HG03025 (cell line): ENCODE measurements around the gene CAMKK1.
"Not testable (repeated sequence)": the region's sequence is repeated elsewhere in the genome, so short reads cannot be mapped to it uniquely, and the experiment has no call there.

Source experiments
- ATAC-seq: cut with Tn5 transposase; IDR thresholded peaks from one replicate; pipeline ENCODE4 v1.9.1; 2021; ENCODE audit warnings: mild to moderate bottlenecking, moderate library complexity; ENCODE audit not compliant: unreplicated experiment, low FRiP score

CAMKK1 gene

GRCh38 chr17:3848229-3848835 is 44.5 kb downstream of the CAMKK1 start:
- no peak for ATAC-seq

DNA sequence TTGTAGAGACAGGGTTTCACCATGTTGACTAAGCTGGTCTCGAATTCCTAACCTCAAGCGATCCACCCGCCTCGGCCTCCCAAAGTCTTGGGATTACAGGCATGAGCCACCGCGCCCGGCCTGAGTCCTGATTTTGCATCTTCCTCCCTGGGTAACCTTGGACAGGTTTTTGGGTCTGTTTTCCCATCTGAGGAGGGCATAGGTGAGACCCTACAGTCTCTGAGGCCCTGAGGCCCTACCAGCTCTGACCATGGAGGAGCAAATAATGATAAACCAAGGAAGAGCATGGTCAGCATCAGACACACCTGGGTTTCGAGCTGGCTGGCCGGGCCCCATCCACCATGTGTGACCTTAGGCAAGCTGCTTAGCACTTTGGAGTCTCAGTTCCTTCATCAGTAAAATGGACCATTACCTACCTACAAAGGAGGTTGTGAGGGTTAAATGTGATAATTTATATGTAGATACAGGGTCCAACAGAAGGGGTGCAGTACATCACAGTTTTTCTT is 45.6 kb downstream of the CAMKK1 start:
- no peak for ATAC-seq

DNA sequence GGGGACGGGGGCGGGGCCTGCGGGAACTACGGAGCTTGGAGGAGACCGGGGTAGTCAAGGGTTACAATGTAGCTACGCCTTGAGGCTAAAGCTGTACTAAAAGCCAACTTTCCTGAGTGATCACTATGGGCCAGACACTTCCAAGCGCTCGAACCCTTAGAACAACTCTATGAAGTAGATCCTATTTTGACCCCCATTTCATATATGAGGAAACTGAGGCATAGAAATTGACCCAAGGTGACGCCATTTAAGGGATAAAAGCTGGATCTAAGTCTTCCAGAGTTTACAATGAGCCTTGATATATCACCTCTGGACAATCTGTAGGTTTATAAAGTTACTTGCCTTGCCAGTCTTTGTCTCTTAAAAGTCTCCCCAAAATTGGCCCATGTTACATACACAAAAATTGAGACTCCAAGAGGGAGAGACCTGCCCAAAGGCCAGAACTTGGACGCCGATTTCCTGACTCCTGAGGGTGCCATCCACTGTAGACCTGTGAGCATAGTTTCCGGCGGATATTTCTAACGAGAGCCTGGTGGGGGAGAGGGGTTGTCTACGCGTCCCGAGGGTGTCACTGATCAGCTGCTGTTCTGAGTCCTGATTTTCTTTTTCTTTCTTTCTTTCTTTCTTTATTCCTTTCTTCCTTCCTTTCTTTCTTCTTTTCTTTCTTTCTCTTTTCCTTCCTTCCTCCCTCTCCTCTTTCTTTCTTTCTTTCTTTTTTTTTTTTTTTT is 46.3 kb downstream of the CAMKK1 start:
- no peak for ATAC-seq

GRCh38 chr17:3845621-3846436 is 47.0 kb downstream of the CAMKK1 start, which contains the start of gene NCBP3:
NCBP3 (minus strand) TSS chr17:3846246; CDS start chr17:3846223, 23 bp downstream.
- peak; percentile 85 for ATAC-seq

GRCh38 chr17:3845291-3845620 is 47.6 kb downstream of the CAMKK1 start:
- peak; percentile 19 for ATAC-seq

GRCh38 chr17:3844556-3844955 is 48.3 kb downstream of the CAMKK1 start:
- not testable (repeated sequence) for ATAC-seq

GRCh38 chr17:3843935-3844516 is 48.8 kb downstream of the CAMKK1 start:
- no peak for ATAC-seq

- no peak for ATAC-seq
Observed at GRCh38 chr17:3838206-3838605, 54.6 kb downstream of the CAMKK1 start.

- ATAC-seq, result no peak
Observed at GRCh38 chr17:3836551-3836950, 56.3 kb downstream of the CAMKK1 start.

GRCh38 chr17:3835410-3836229 is 57.2 kb downstream of the CAMKK1 start:
- ATAC-seq, result no peak

DNA sequence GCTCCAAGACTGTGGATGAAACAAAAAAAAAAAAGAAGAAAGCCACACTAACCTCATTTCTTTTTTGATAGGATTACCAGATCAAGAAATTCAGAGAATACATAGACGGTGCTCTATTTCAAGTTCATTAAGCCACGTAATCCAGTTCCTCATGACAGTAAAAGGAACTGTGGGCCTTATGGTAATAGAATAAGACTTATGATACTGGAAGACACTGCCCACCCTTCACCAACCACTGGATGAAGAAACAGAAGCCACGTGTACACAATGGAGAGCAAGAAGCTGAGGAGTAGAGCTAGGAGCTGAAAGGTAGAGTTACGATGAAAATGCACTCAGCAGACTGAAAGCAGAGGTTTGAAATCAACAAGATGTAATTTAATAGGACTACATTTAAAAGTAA is 58.0 kb downstream of the CAMKK1 start:
- ATAC-seq, result no peak

GRCh38 chr17:3828852-3829232 is 64.0 kb downstream of the CAMKK1 start:
- no peak for ATAC-seq

- no peak for ATAC-seq
Observed at GRCh38 chr17:3828151-3828851, 64.6 kb downstream of the CAMKK1 start.

GRCh38 chr17:3827124-3827773 is 65.6 kb downstream of the CAMKK1 start:
- no peak for ATAC-seq

DNA sequence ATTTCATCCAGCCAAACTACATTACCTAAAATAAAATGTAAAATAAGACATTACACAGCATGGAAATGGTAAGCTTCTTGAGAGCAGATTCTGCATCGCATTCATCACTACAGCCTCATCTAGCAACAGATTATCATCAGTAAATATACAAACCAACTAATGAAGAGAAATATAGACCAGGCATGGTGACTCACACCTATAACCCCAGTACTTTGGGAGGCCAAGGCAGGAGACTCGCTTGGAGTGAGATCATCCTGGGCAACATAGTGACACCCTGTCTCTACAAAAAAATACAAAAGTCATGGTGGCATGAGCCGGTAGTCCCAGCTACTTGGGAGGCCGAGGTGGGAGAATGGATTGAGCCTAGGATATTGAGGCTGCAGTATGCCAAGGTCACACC is 66.7 kb downstream of the CAMKK1 start:
- ATAC-seq, result no peak

DNA sequence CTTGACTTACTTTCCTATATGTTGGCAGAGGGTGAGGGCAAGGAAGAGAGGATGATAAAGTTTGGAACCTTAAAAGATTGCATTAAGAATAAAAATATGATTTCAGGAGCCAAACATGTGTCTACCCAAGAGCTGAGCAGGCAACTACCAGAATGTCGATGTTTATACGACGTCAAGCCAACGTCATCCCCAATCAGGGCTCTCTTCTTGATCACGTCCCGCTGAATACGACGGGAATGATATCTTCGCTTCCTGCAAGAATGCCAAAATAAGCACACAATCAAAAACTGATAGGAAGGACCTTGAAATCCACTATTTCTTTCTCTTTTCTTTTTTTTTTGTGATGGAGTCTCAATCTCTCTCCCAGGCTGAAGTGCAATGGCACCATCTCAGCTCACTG is 71.8 kb downstream of the CAMKK1 start:
- no peak for ATAC-seq

GRCh38 chr17:3818786-3819185 is 74.1 kb downstream of the CAMKK1 start:
- ATAC-seq, result no peak

DNA sequence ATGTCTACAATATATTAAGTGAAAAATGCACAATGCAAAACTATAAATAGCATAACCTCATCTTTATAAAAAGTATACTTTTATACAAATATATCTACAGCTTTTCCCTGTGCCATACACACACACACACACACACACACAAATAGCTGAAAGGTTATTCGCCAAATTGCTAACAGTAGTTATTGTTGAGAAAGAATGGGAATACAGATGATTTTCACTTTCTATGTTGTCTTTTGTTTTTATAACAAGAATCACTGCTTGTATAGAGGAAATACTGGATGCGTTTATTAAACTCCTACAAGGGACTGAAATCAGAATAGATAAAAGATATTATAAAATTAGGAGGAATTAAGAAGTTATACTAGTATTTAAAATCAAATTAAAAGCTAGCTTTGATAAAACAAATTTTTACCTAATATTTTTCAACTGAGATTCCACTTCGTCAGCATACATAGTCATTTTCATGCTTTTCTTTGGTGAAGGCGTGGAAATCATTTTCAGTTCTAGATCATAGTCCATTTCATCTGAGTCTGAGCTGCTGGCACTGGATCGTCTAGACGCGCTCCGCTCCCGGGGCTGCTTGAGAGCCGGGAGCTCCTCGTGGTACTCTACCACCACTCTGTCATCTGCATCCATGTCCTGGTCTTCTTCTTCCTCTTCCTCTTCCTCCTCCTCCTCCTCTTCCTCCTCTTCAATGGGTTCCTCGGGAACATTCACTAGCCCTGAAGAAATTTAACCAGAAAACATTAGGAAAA is 74.8 kb downstream of the CAMKK1 start:
- ATAC-seq, result no peak
